BLaER1 (cell line): Measurements from ENCODE around the gene CCDC6.
A peak's percentile ranks its signal among the peaks of the same experiment; 100 is the strongest.

ENCODE experiments used
- H3K27ac ChIP-seq: shearing (Covaris generic); formaldehyde crosslinking; 2 replicates; pipeline ENCODE4 v1.8.1; 2022
- H3K27me3 ChIP-seq: shearing (Covaris generic); formaldehyde crosslinking; 2 replicates; pipeline ENCODE4 v1.8.1; 2022
- H3K36me3 ChIP-seq: shearing (Covaris generic); formaldehyde crosslinking; 2 replicates; pipeline ENCODE4 v1.8.1; 2022
- H3K4me1 ChIP-seq: shearing (Covaris generic); formaldehyde crosslinking; 2 replicates; pipeline ENCODE4 v1.8.1; 2022
- H3K4me2 ChIP-seq: shearing (Covaris generic); formaldehyde crosslinking; 2 replicates; pipeline ENCODE4 v1.8.1; 2022
- H3K4me3 ChIP-seq: shearing (Covaris generic); formaldehyde crosslinking; 2 replicates; pipeline ENCODE4 v1.8.1; 2022
- H3K9ac ChIP-seq: shearing (Covaris generic); formaldehyde crosslinking; 2 replicates; pipeline ENCODE4 v1.8.1; 2022
- H3K9me3 ChIP-seq: shearing (Covaris generic); formaldehyde crosslinking; 2 replicates; pipeline ENCODE4 v1.8.1; 2022
- H4K20me1 ChIP-seq: shearing (Covaris generic); formaldehyde crosslinking; 2 replicates; pipeline ENCODE4 v1.8.1; 2022
- Cebpa-rat ChIP-seq: shearing (Covaris generic); IDR thresholded peaks from 2 replicates; pipeline ENCODE4 v1.8.1; 2022

CCDC6 gene

DNA sequence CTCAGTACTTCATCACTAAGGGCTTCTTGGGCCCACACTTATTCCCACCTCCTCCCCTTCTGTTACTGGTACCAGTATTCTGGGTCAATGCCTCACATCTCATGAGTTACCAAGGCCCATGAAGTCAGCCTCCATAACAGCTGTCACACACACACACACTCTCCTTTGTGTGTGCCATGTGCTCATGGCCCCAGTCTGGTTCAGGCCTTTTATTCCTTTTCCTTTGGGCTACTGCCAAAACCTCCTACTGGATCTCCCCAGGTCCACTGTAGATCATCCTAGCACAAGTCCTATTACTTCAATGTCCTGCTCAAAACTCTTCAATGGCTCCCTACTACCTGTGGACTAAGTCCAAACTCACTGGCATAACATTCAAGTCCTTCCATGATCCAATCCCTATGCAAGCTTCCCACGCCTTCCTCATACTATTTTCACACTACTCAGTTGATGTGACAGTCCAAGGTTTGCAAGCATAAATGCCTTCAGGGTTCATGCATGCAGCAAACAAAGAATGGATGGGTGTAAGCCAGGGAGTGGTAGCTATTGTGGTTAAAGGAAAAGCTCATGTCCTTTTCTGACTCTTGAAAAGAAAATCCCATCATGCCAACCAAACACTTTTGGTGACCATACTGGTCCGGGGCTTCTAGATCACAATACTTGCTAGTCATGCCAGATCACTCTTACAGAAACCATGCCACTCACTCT is 68.1 kb downstream of the CCDC6 start:
- peaks cover 70% of the 10 kb centered on the region for H3K4me1 ChIP-seq
- no peaks in the 10 kb centered on the region for H3K27me3 ChIP-seq
- no peak for TF ChIP-seq Cebpa-rat
- H3K4me3 ChIP-seq = no peak overlapping the region
- H4K20me1 ChIP-seq = no peaks in the 10 kb centered on the region
- H3K4me2 ChIP-seq = no peak overlapping the region; the same call in 1 of the 2 replicates
- H3K36me3 ChIP-seq = peaks cover 49% of the 10 kb centered on the region
- H3K9ac ChIP-seq = no peak overlapping the region
- H3K9me3 ChIP-seq = 0 out of 2 replicates have a peak, but pooled peaks cover 8% of the 10 kb centered on the region
- no peak overlapping the region for H3K27ac ChIP-seq

GRCh38 chr10:59833810-59834209 is 72.5 kb downstream of the CCDC6 start:
- H4K20me1 ChIP-seq = no peaks in the 10 kb centered on the region; the same call in 1 of the 2 replicates
- H3K4me2 ChIP-seq = peak overlapping the region; percentile 62
- peaks cover 74% of the 10 kb centered on the region for H3K4me1 ChIP-seq
- TF ChIP-seq Cebpa-rat = no peak
- no peaks in the 10 kb centered on the region for H3K9me3 ChIP-seq
- no peak overlapping the region for H3K4me3 ChIP-seq
- H3K9ac ChIP-seq = peak overlapping the region; percentile 32; the same call in 1 of the 2 replicates
- peaks cover 38% of the 10 kb centered on the region for H3K36me3 ChIP-seq
- no peaks in the 10 kb centered on the region for H3K27me3 ChIP-seq
- peak overlapping the region; percentile 44 for H3K27ac ChIP-seq

GRCh38 chr10:59832506-59832905 is 73.8 kb downstream of the CCDC6 start:
- Histone ChIP-seq H3K4me2 (peak overlapping the region; percentile 62), H3K4me3 (no peak overlapping the region), H3K4me1 (peaks cover 66% of the 10 kb centered on the region), H3K27ac (peak overlapping the region; percentile 1; the same call in 1 of the 2 replicates), H3K36me3 (peaks cover 38% of the 10 kb centered on the region), H3K9me3 (no peaks in the 10 kb centered on the region), H4K20me1 (no peaks in the 10 kb centered on the region; the same call in 1 of the 2 replicates), H3K27me3 (no peaks in the 10 kb centered on the region), H3K9ac (no peak overlapping the region)
- TF ChIP-seq Cebpa-rat = no peak

- Histone ChIP-seq H3K27me3 (no peaks in the 10 kb centered on the region), H3K4me2 (peak overlapping the region; percentile 62), H3K4me3 (no peak overlapping the region), H3K9ac (no peak overlapping the region; the same call in 1 of the 2 replicates), H3K36me3 (peaks cover 44% of the 10 kb centered on the region), H4K20me1 (no peaks in the 10 kb centered on the region; the same call in 1 of the 2 replicates), H3K27ac (peak overlapping the region; percentile 1; the same call in 1 of the 2 replicates), H3K9me3 (no peaks in the 10 kb centered on the region), H3K4me1 (peaks cover 62% of the 10 kb centered on the region)
- no peak for TF ChIP-seq Cebpa-rat
Observed at GRCh38 chr10:59831658-59832503, 74.5 kb downstream of the CCDC6 start.

DNA sequence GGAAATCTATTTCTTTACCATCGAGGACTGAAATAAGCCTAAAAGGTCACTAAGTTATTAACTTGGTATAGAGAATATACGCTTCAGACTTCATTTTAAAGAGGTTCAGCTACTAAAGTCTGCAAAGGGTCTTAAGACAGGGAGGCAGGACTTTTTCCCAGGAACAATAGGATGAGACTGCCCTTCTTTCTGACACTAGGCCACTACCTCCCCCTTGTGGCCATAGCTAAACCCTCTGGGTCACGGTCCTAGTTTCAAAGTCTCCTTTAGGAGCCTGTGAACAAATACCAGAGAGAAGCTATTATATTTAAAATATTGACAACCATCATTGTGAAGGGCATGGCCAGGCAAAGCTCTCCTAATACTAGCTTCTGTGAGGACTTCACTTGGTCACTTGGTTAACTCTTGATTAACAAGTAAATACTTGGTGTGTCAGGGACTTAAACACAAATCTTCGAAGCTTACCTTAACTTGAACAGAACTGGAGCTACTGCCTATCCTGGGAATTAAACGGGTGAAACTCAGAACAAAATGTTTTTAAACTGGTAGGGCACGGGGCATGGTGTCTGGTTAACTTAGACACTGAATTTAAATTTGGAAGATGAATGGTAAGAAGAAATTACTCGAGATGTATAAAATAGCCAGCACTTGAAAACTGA is 75.6 kb downstream of the CCDC6 start:
- no peak overlapping the region for H3K4me2 ChIP-seq
- 0 out of 2 replicates have a peak, but pooled peaks cover 8% of the 10 kb centered on the region for H3K9me3 ChIP-seq
- H3K9ac ChIP-seq = no peak overlapping the region
- no peaks in the 10 kb centered on the region; the same call in 1 of the 2 replicates for H4K20me1 ChIP-seq
- TF ChIP-seq Cebpa-rat = no peak
- H3K4me1 ChIP-seq = peaks cover 50% of the 10 kb centered on the region
- H3K27me3 ChIP-seq = no peaks in the 10 kb centered on the region
- no peak overlapping the region for H3K4me3 ChIP-seq
- peaks cover 56% of the 10 kb centered on the region for H3K36me3 ChIP-seq
- no peak overlapping the region for H3K27ac ChIP-seq

- no peak overlapping the region for H3K4me2 ChIP-seq
- H3K9me3 ChIP-seq = peaks cover 14% of the 10 kb centered on the region; the same call in 1 of the 2 replicates
Observed at GRCh38 chr10:59829601-59830000, 76.8 kb downstream of the CCDC6 start.

DNA sequence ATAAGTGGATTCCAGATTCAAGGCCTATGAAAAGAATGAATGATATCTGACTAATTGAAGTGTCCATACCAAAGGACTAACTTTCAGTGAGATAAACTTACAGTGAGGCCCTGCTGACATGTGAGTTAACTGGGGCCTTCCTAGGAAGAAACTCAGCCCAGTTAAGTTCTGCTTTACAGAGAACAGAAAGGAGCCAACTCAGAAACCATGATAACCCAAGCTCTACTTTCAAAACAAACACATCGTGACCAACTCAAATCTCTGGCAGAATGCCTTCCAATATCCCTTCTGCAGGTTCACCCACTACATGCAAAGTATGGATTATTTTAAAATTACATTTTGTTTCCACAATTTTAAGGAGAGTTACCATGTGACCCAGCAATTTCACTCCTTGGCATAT is 77.3 kb downstream of the CCDC6 start:
- Histone ChIP-seq H4K20me1 (no peaks in the 10 kb centered on the region; the same call in 1 of the 2 replicates), H3K4me1 (peaks cover 33% of the 10 kb centered on the region), H3K4me3 (no peak overlapping the region), H3K27ac (no peak overlapping the region), H3K9ac (no peak overlapping the region), H3K36me3 (peaks cover 73% of the 10 kb centered on the region), H3K27me3 (no peaks in the 10 kb centered on the region), H3K4me2 (no peak overlapping the region), H3K9me3 (peaks cover 19% of the 10 kb centered on the region)
- no peak for TF ChIP-seq Cebpa-rat

More at GRCh38 chr10:59829601-59830000, 76.8 kb downstream of the CCDC6 start:
- TF ChIP-seq Cebpa-rat = no peak
- Histone ChIP-seq H3K4me1 (peaks cover 39% of the 10 kb centered on the region), H4K20me1 (no peaks in the 10 kb centered on the region; the same call in 1 of the 2 replicates), H3K27ac (no peak overlapping the region), H3K4me3 (no peak overlapping the region), H3K9ac (no peak overlapping the region), H3K36me3 (peaks cover 67% of the 10 kb centered on the region), H3K27me3 (no peaks in the 10 kb centered on the region)

- H3K4me3 ChIP-seq = no peak overlapping the region
- H3K27me3 ChIP-seq = no peaks in the 10 kb centered on the region
- peaks cover 5% of the 10 kb centered on the region; the same call in 1 of the 2 replicates for H4K20me1 ChIP-seq
- H3K9me3 ChIP-seq = peaks cover 36% of the 10 kb centered on the region
- H3K4me1 ChIP-seq = 0 out of 2 replicates have a peak, but pooled peaks cover 2% of the 10 kb centered on the region
- no peak for TF ChIP-seq Cebpa-rat
- peaks cover 83% of the 10 kb centered on the region for H3K36me3 ChIP-seq
- H3K4me2 ChIP-seq = no peak overlapping the region
- H3K9ac ChIP-seq = no peak overlapping the region
- H3K27ac ChIP-seq = no peak overlapping the region
Observed at GRCh38 chr10:59825932-59826331, 80.4 kb downstream of the CCDC6 start.

- H3K27me3 ChIP-seq = no peaks in the 10 kb centered on the region
- no peak overlapping the region for H3K9ac ChIP-seq
- peaks cover 36% of the 10 kb centered on the region for H3K9me3 ChIP-seq
- H3K4me1 ChIP-seq = no peaks in the 10 kb centered on the region; the same call in 1 of the 2 replicates
- TF ChIP-seq Cebpa-rat = no peak
- H4K20me1 ChIP-seq = peaks cover 5% of the 10 kb centered on the region; the same call in 1 of the 2 replicates
- H3K27ac ChIP-seq = no peak overlapping the region
- H3K4me2 ChIP-seq = no peak overlapping the region
- peaks cover 77% of the 10 kb centered on the region for H3K36me3 ChIP-seq
- no peak overlapping the region for H3K4me3 ChIP-seq
Observed at GRCh38 chr10:59823751-59824150, 82.6 kb downstream of the CCDC6 start.
